Prostate gland (tissue), 2 donors: ENCODE measurements around the gene JAKMIP1. TPM values are rescaled to one million over a fixed set of nuclear protein-coding genes. Genes with fewer than 3 reads are reported as not detected.

ENCODE experiments used
- DNase-seq: peaks from one replicate; pipeline ENCODE4 v3.0.0-alpha.2; 2019; ENCODE audit warnings: low spot score
- H3K27ac ChIP-seq, 2 donors: fragments of 200-600 bp; sonication (generic); 2 replicates each; pipeline ENCODE4 v1.5.1; 2017 to 2019
- H3K27me3 ChIP-seq: fragments of 200-600 bp; sonication (generic); replicated peaks from 2 replicates; pipeline ENCODE4 v1.5.1; 2019; ENCODE audit not compliant: insufficient read depth
- H3K36me3 ChIP-seq, 2 donors: fragments of 200-600 bp; sonication (generic); 1 replicate in 1 of 2; 2 replicates in 1 of 2; pipeline versions ENCODE4 v1.5.1 to v1.8.1; 2017 to 2019
- H3K4me1 ChIP-seq: fragments of 200-600 bp; sonication (generic); replicated peaks from 2 replicates; pipeline ENCODE4 v1.5.1; 2019
- H3K4me3 ChIP-seq, 2 donors: fragments of 200-600 bp; sonication (generic); 2 replicates each; pipeline ENCODE4 v1.5.1; 2017 to 2019
- H3K9me3 ChIP-seq: fragments of 200-600 bp; sonication (generic); 2 replicates; pipeline ENCODE4 v1.5.1; 2017
- CTCF ChIP-seq, 4 experiments: fragments of 200-600 bp in 2 of 4; fragments of 450-650 bp in 2 of 4; sonication (generic) in 2 of 4; IDR thresholded peaks; 1 replicate in 3 of 4; 2 replicates in 1 of 4; pipeline ENCODE4 v1.5.1; 2016 to 2019; ENCODE audit warnings: antibody characterized with exemption in 4 of 4, mild to moderate bottlenecking in 2 of 4, moderate library complexity in 2 of 4
- POLR2A ChIP-seq: fragments of 450-650 bp; IDR thresholded peaks from one replicate; pipeline ENCODE4 v1.6.1; 2016; ENCODE audit warnings: antibody characterized with exemption, mild to moderate bottlenecking
- POLR2AphosphoS5 ChIP-seq: sonication (generic); formaldehyde crosslinking; IDR thresholded peaks from one replicate; pipeline ENCODE4 v1.6.1; 2017; ENCODE audit warnings: antibody characterized with exemption
- WGBS: methylation state at CpG from one replicate; pipeline ENCODE4 v1.1.5; 2018; 5-methylcytosine and 5-hydroxymethylcytosine counted together
- intact Hi-C: fragments of 100-400 bp; cut with DNase I; formaldehyde crosslinking; loops from one replicate; pipeline ENCODE4 v1.14.2; 2022
- total RNA-seq, 2 donors: library from RNA; depleted of rRNA; stranded (reverse); fragments of >200 nt; gene quantifications; one replicate each; pipeline ENCODE4 v1.1.0, GENCODE V29; 2016

The JAKMIP1 gene
- total RNA-seq, 2 donors from 2014 or later, result 22.4 to 29.1 TPM

- DNase-seq, result no peak
- no peaks in the 10 kb centered on the region for H3K27me3 ChIP-seq
- TF ChIP-seq POLR2AphosphoS5, result no peak
- no peak for TF ChIP-seq POLR2A
Observed at GRCh38 chr4:6225469-6225868, 25.1 kb upstream of the JAKMIP1 start.

GRCh38 chr4:6224735-6225134, 24.4 kb upstream of the JAKMIP1 start:
- no peaks in the 10 kb centered on the region for H3K36me3 ChIP-seq
- no peak overlapping the region for H3K4me3 ChIP-seq
- H3K27me3 ChIP-seq, result no peaks in the 10 kb centered on the region
- TF ChIP-seq CTCF (IDR thresholded peaks at IDR 0.05) (no peak), POLR2A (no peak), POLR2AphosphoS5 (no peak)
- no peak overlapping the region for H3K27ac ChIP-seq
- intact Hi-C loops, result no loop called here
- no peaks in the 10 kb centered on the region for H3K4me1 ChIP-seq
- no peak for DNase-seq
- no peaks in the 10 kb centered on the region for H3K9me3 ChIP-seq
- 64% methylated on average over 3 of the region's 3 CpGs for WGBS

More at GRCh38 chr4:6225469-6225868, 25.1 kb upstream of the JAKMIP1 start:
- Histone ChIP-seq H3K4me3 (no peak overlapping the region), H3K36me3 (no peaks in the 10 kb centered on the region), H3K9me3 (no peaks in the 10 kb centered on the region), H3K4me1 (no peaks in the 10 kb centered on the region), H3K27ac (no peak overlapping the region)
- intact Hi-C loops, result no loop called here
- WGBS, result 42% methylated on average over 7 of the region's 7 CpGs

DNA sequence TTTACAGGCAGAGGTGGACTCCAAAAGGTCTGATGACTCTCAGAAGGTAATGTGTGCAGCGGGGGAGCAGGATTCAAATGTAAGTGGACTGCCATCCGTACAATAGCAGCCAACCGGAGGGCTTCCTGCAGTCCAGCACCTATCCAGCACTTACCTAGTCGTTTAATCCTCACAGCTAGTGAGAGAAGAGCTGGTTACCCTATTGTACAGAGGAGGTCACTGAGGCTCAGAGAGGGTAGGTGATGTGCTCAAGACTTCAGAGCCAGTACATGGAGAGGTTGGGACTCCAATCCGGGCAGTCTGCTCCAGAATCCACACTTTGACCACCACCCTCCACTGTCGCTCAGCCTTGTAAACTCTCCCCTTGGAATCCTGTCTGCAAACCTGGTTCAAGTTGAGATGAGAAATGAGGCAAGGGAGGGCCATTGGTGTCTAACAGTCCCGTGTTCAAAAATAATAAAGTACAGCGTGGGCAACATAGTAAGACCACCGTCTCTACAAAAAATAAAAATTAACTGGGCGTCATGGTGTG, 22.5 kb upstream of the JAKMIP1 start:
- DNase-seq, result no peak
- 61% methylated on average over 10 of the region's 10 CpGs for WGBS
- TF ChIP-seq POLR2A, result no peak
- peak; percentile 23 for TF ChIP-seq POLR2AphosphoS5
- H3K4me1 ChIP-seq, result no peaks in the 10 kb centered on the region
- no peak overlapping the region for H3K27ac ChIP-seq
- H3K4me3 ChIP-seq, result no peak overlapping the region
- intact Hi-C loops, result no loop called here
- no peaks in the 10 kb centered on the region for H3K36me3 ChIP-seq
- H3K27me3 ChIP-seq, result no peaks in the 10 kb centered on the region
- no peaks in the 10 kb centered on the region for H3K9me3 ChIP-seq

GRCh38 chr4:6221851-6222760, 21.8 kb upstream of the JAKMIP1 start:
- intact Hi-C loops, result no loop called here
- Histone ChIP-seq H3K4me1 (no peaks in the 10 kb centered on the region), H3K36me3 (no peaks in the 10 kb centered on the region), H3K27ac (no peak overlapping the region), H3K9me3 (no peaks in the 10 kb centered on the region), H3K27me3 (no peaks in the 10 kb centered on the region), H3K4me3 (peak overlapping the region; percentile 6 to 29)
- no peak for TF ChIP-seq POLR2AphosphoS5
- TF ChIP-seq POLR2A, result no peak
- TF ChIP-seq CTCF (IDR thresholded peaks at IDR 0.05), result no peak
- DNase-seq, result peak; percentile 37
- WGBS, result 10% methylated on average over 48 of the region's 84 CpGs

DNA sequence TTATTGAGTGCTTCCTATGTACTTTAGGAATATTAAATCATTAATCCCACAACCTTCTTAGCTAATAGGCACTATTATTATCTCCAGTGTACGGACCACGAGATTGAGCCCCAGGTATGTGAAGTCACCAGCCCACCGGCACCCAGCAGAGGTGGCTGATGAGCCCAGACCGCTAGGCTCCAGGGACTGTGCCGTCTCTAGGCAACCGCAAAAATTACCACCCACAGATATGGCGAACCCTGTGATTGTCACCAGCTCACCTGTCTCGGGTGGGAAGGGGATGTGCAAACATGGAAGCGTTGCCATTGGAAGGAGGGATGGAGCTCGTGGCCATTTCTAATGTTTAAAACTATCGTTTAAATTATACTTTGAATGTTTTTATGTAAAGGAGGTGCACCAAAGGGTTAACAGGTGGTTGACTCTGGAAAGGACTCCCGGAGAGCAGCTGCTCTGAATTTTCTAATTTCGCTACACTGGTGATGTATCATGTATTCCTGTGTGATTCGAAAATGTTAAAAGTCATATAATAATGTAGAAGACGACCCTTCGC, 21.0 kb upstream of the JAKMIP1 start:
- H3K4me1 ChIP-seq, result no peaks in the 10 kb centered on the region
- TF ChIP-seq POLR2A (no peak), CTCF (IDR thresholded peaks at IDR 0.05) (no peak), POLR2AphosphoS5 (no peak)
- WGBS, result 12% methylated on average over 16 of the region's 16 CpGs
- H3K36me3 ChIP-seq, result no peaks in the 10 kb centered on the region
- no peaks in the 10 kb centered on the region for H3K27me3 ChIP-seq
- DNase-seq, result no peak
- H3K4me3 ChIP-seq, result peak overlapping the region in 1 of 2 donors; percentile 29
- H3K27ac ChIP-seq, result no peak overlapping the region
- H3K9me3 ChIP-seq, result no peaks in the 10 kb centered on the region
- intact Hi-C loops, result no loop called here
